NCI-H1105 (cell line): Measurements from ENCODE around the gene DAPK2.

Experiments used
- DNase-seq: peaks from one replicate; lab custom pipeline; 2025; lab: John Stamatoyannopoulos, UW

DAPK2 gene

GRCh38 chr15:64023220-64023619 is 23.1 kb downstream of the DAPK2 start:
- DNase-seq, result no peak

- no peak for DNase-seq
Observed at GRCh38 chr15:64022571-64022970, 23.7 kb downstream of the DAPK2 start.

DNA sequence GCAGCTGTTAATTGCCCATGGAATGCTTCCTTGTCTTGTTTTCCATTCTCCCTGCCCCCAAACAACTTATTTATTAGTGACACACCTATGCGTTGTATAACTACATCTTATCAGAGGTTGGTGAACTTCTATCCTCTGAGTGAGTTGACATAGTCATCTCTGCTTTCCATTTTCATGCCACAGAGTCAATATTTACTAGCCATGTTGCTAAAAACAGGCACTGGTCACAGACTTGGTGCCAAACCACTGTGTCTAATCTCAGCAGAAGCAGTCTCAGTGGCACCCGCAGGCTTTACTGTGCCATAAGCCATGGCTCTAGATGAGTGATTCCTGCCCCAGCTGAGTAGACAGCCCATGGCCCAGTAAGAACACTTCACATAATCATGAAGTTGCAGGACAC is 26.5 kb downstream of the DAPK2 start:
- no peak for DNase-seq

GRCh38 chr15:64017591-64018163 is 28.6 kb downstream of the DAPK2 start:
- no peak for DNase-seq

DNA sequence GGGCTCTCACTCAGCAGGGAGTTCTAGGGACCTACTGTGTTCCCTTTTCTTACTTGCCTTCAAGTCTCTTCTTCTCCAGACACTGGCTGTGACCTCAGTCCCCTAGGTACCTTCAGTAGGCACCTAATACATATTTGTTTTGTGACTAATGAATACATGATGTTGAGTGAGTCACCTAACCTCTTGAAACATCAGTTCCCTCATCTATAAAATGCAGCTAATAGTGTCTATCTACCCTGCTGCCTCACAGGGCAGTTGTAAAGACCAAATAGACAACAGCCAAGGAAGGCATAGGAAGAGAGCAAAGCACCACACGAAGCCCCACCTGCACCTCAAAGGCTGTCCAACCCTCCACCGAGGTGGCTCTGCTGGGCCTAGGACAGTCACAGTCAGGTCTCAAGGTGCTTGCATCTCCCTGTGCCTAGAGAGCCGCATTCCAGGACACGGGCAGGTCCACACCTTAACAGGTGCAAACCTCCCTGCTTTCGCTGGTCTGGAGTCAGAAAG is 29.1 kb downstream of the DAPK2 start:
- no peak for DNase-seq

GRCh38 chr15:64016257-64016656 is 30.0 kb downstream of the DAPK2 start:
- no peak for DNase-seq

- no peak for DNase-seq
Observed at GRCh38 chr15:64014995-64015394, 31.3 kb downstream of the DAPK2 start.

GRCh38 chr15:64013179-64014062 is 32.9 kb downstream of the DAPK2 start:
- no peak for DNase-seq

GRCh38 chr15:64011736-64012135 is 34.5 kb downstream of the DAPK2 start:
- DNase-seq, result no peak

DNA sequence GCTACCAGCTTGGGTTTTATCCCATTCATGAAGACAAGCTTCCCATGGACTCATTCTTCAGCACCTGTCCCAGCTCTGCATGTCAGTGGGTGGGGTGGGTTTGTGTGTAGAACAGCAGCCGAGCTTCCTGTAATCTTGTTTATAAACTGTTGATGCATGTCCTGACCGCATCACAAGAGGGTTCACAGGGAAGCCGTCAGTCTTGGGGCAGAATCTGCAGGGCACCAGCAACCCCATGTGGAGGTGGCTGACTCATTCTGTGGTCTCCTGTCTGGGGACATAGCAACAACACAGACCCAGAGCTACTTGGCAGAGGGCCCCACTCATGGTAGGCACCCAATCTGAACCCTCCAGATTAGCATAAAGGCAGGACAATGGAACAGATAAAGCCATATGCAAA is 35.6 kb downstream of the DAPK2 start:
- no peak for DNase-seq

DNA sequence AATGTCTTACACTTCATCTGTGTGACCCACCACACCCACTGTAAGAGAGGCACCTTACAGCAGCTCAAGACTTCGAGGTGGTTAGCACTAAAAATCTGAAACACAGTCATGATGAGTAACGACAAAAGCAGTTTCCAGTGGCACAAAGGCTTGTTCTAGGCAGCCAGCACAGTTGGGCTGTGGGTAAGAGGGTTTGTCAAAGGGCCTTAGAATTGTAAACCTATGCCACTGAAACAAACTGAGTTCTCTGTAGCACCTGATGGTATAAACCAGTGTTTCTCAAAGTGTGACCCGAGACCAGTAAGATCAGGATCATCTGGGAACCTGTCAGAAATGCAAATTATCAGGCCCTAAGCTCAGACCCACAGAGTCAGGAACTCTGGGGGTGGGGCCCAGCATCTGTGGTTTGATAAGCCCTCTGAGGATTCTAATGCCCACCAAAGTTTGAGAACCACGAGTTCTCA is 36.5 kb downstream of the DAPK2 start:
- no peak for DNase-seq

- no peak for DNase-seq
Observed at GRCh38 chr15:64009241-64009640, 37.0 kb downstream of the DAPK2 start.

- DNase-seq, result no peak
Observed at GRCh38 chr15:64008177-64008576, 38.1 kb downstream of the DAPK2 start.

- no peak for DNase-seq
Observed at GRCh38 chr15:64006642-64007041, 39.6 kb downstream of the DAPK2 start.

GRCh38 chr15:64004587-64004986 is 41.7 kb downstream of the DAPK2 start:
- no peak for DNase-seq

- DNase-seq, result no peak
Observed at GRCh38 chr15:64004056-64004455, 42.2 kb downstream of the DAPK2 start.

GRCh38 chr15:64003182-64003581 is 43.1 kb downstream of the DAPK2 start:
- no peak for DNase-seq

DNA sequence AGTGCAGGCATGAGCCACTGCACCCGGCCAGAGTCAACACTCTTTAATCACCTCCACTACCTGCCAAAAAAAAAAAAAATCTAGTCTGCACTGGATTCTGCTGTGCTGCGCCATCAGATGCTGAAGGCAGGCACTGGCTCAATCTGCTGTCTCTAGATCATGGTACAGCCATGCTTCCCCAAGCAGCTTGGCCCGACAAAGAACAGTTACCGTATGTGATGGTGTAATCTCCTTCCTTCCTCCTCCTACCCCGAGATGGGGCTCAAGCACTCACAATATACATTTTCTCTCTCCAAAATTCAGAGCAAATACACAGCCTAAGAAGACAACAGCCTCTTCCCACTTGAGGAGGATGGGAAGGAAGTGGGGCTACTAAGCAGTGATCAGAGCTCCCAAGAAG is 45.1 kb downstream of the DAPK2 start:
- DNase-seq, result no peak

DNA sequence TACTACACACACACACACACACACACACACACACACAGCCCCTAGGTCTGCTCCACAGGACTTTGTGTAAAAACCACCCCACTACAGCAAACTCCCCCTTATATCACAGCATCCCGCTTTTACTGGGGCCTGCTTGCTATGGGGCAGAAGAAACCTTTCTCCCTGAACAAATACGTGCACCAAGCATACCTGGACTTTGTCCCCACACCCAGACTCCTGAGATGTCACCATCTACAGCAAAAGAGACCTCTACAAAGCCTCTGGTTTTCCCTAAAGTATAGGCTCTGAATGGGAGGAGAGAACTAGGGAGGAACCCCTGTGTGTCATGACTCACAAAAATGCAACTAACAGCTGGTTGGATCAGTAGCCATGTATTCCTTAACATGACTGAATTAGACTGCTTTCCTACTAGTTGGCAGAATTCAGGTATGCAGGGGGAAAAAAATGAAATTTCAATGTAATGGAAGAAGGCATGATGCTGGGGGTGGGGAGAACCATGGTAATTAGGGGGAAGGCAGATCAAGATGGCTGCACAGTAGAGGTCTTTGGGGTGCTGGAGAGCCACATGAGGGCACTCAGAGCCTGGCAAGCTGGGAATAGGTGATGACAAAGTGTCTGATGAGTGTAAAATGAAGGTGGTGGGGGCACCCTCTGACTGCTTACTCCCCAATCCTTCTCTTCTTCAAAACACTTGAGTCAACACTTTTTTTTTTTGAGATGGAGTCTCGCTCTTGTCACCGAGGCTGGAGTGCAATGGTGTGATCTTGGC is 45.9 kb downstream of the DAPK2 start:
- no peak for DNase-seq

DNA sequence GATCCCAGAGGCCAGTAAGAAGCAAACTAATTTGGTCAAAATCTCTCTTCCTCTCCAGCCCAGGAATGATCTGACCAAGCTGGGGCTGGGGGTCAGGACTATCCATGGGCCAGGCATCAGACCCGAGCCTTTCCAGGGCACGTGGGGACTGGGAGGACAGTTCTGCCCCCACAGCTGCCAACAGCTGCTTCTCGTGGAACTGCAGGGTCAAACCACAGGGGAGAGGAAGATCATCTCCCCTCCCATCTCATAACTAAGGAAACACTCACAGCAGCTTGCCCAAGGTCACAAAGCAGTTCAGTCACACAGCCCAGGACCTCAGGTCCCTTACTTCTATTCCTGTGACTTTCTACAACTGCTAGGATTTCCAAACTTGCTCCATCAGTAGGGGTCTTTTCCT is 47.1 kb downstream of the DAPK2 start:
- no peak for DNase-seq

GRCh38 chr15:63998489-63998888 is 47.8 kb downstream of the DAPK2 start:
- no peak for DNase-seq

- no peak for DNase-seq
Observed at GRCh38 chr15:63997715-63998442, 48.4 kb downstream of the DAPK2 start.
